Prostate gland (tissue), 2 donors: ENCODE results near the gene EMC9.

Source experiments
- CTCF ChIP-seq, 4 experiments: fragments of 200-600 bp in 2 of 4; fragments of 450-650 bp in 2 of 4; sonication (generic) in 2 of 4; IDR thresholded peaks; 1 replicate in 3 of 4; 2 replicates in 1 of 4; pipeline ENCODE4 v1.5.1; 2016 to 2019; ENCODE audit warnings: antibody characterized with exemption in 4 of 4, mild to moderate bottlenecking in 2 of 4, moderate library complexity in 2 of 4
- POLR2AphosphoS5 ChIP-seq: sonication (generic); formaldehyde crosslinking; IDR thresholded peaks from one replicate; pipeline ENCODE4 v1.6.1; 2017; ENCODE audit warnings: antibody characterized with exemption

GRCh38 chr14:24115422-24116127 lies 25.8 kb downstream of the EMC9 start:
- TF ChIP-seq POLR2AphosphoS5: no peak
- no peak for TF ChIP-seq CTCF (IDR thresholded peaks at IDR 0.05)
